GM12878 (cell line): Measurements from ENCODE around the gene AP1S3. TPM values are rescaled to one million over a fixed set of nuclear protein-coding genes. Genes with fewer than 3 reads are reported as not detected.

Experiments
- ATAC-seq: fragments of 200-7000 bp; cut with Tn5 transposase; 3 replicates; pipeline ENCODE4 v1.9.1; 2020; ENCODE audit warnings: mild to moderate bottlenecking, moderate library complexity
- BruUV-seq: library from RNA; stranded (reverse); fragments of 400-500 nt; replicated peaks from 2 replicates; lab custom pipeline; 2021; lab: Mats Ljungman, UMichigan
- CTCF ChIA-PET: fragments of 300-600 bp; sonication (Branson Sonifier 250); formaldehyde crosslinking; extraction: SDS; loops from one replicate; lab custom pipeline; 2021; ENCODE audit warnings: inconsistent platforms; lab: Yijun Ruan, JAX
- POLR2A ChIA-PET: fragments of 350-600 bp; formaldehyde crosslinking; extraction: SDS; loops from one replicate; lab custom pipeline; 2021; ENCODE audit warnings: inconsistent platforms; lab: Charles Lee
- RAD21 ChIA-PET: fragments of 300-600 bp; sonication (Branson Sonifier 250); formaldehyde crosslinking; loops from one replicate; lab custom pipeline; 2023; ENCODE audit warnings: antibody characterized with exemption; ENCODE audit not compliant: unreplicated experiment; lab: Charles Lee
- SMC1A ChIA-PET: fragments of 300-600 bp; sonication (Branson Sonifier 250); formaldehyde crosslinking; loops from one replicate; lab custom pipeline; 2023; ENCODE audit not compliant: unreplicated experiment, uncharacterized antibody; lab: Charles Lee
- DNase-seq: peaks from one replicate; pipeline ENCODE4 v3.0.0-alpha.2; 2011; ENCODE audit warnings: low read depth, low spot score
- FAIRE-seq: peaks from 3 replicates; lab custom pipeline; 2011; peaks lifted over from hg19 to GRCh38; lab: Jason Lieb, UNC
- H2AFZ ChIP-seq: 2 replicates; pipeline ENCODE4 v1.6.0; 2011; ENCODE audit warnings: low read depth, low read length, control low read depth; ENCODE audit not compliant: control insufficient read depth
- H3K27ac ChIP-seq: 2 replicates; pipeline ENCODE4 v1.5.1; 2011; ENCODE audit warnings: control low read depth; ENCODE audit not compliant: control insufficient read depth, insufficient read depth
- H3K27me3 ChIP-seq, 2 experiments: replicated peaks in 1 of 2; 2 replicates each; pipeline versions ENCODE4 v1.6.0 to v1.6.1; 2011; ENCODE audit warnings: low read length in 1 of 2; ENCODE audit not compliant: control insufficient read depth in 2 of 2, insufficient read depth in 2 of 2
- H3K36me3 ChIP-seq, 2 experiments: 2 replicates each; pipeline ENCODE4 v1.5.1; 2011; ENCODE audit warnings: low read length in 1 of 2; ENCODE audit not compliant: control insufficient read depth in 2 of 2, insufficient read depth in 2 of 2
- H3K4me1 ChIP-seq: 2 replicates; pipeline ENCODE4 v1.6.1; 2011; ENCODE audit warnings: mild to moderate bottlenecking, low read length, moderate library complexity, mixed read lengths; ENCODE audit not compliant: control insufficient read depth, insufficient read depth
- H3K4me2 ChIP-seq: 2 replicates; pipeline ENCODE4 v1.6.0; 2011; ENCODE audit warnings: control low read depth; ENCODE audit not compliant: control insufficient read depth, insufficient read depth
- H3K4me3 ChIP-seq: fragments of 200-600 bp; sonication (generic); 2 replicates; pipeline ENCODE4 v1.5.1; 2016
- H3K79me2 ChIP-seq: 2 replicates; pipeline ENCODE4 v1.6.0; 2011; ENCODE audit warnings: low read length; ENCODE audit not compliant: control insufficient read depth, insufficient read depth
- H3K9ac ChIP-seq: 2 replicates; pipeline ENCODE4 v1.8.0; 2011; ENCODE audit warnings: low read length, control low read depth, mixed read lengths; ENCODE audit not compliant: control insufficient read depth, insufficient read depth
- H3K9me3 ChIP-seq: replicated peaks from 3 replicates; pipeline ENCODE4 v1.5.1; 2011; ENCODE audit warnings: mild to moderate bottlenecking, low read length; ENCODE audit not compliant: control insufficient read depth, insufficient read depth
- H4K20me1 ChIP-seq: 2 replicates; pipeline ENCODE4 v1.6.0; 2011; ENCODE audit not compliant: control insufficient read depth, insufficient read depth
- CBFB ChIP-seq: IDR thresholded peaks from 2 replicates; pipeline ENCODE4 v1.6.1; 2016; ENCODE audit warnings: antibody characterized with exemption, low read depth
- FOXK2 ChIP-seq: fragments of 450-650 bp; IDR thresholded peaks from 2 replicates; pipeline ENCODE4 v1.6.1; 2017; ENCODE audit warnings: mild to moderate bottlenecking, moderate library complexity
- NFXL1 ChIP-seq: fragments of 450-650 bp; IDR thresholded peaks from 2 replicates; pipeline ENCODE4 v1.6.1; 2017; ENCODE audit warnings: antibody characterized with exemption, mild to moderate bottlenecking, borderline replicate concordance
- NR2C1 ChIP-seq: fragments of 450-650 bp; IDR thresholded peaks from 2 replicates; pipeline ENCODE4 v1.6.1; 2017; ENCODE audit warnings: antibody characterized with exemption, mild to moderate bottlenecking, moderate library complexity
- RAD51 ChIP-seq: fragments of 450-650 bp; IDR thresholded peaks from 2 replicates; pipeline ENCODE4 v1.6.1; 2016; ENCODE audit warnings: moderate library complexity, mild to moderate bottlenecking, inconsistent platforms
- SRF ChIP-seq, 2 experiments: IDR thresholded peaks; 2 replicates each; pipeline ENCODE4 v1.6.1; 2011; ENCODE audit warnings: low read depth in 2 of 2, low read length in 2 of 2, mild to moderate bottlenecking in 1 of 2, moderate library complexity in 1 of 2
- WGBS: methylation state at CpG from one replicate; pipeline ENCODE4 v1.1.6; 2016; ENCODE audit warnings: low lambda C conversion rate; ENCODE audit not compliant: insufficient replicate concordance, insufficient coverage; ENCODE audit errors: missing lambda C conversion rate; 5-methylcytosine and 5-hydroxymethylcytosine counted together
- in situ Hi-C: fragments of 300-500 bp; cut with MboI; formaldehyde crosslinking; loops from 9 replicates; pipeline ENCODE4 v1.14.3; 2018; ENCODE audit warnings: mixed read lengths
- intact Hi-C: fragments of 100-400 bp; cut with micrococcal nuclease; formaldehyde crosslinking; loops from one replicate; pipeline ENCODE4 v1.14.2; 2022; ENCODE audit not compliant: unreplicated experiment
- polyA plus RNA-seq, 11 experiments: library from polyadenylated mRNA; depleted of rRNA in 4 of 11; unstranded in 6 of 11; stranded (reverse) in 5 of 11; fragments of >200 nt; fragmentation: Nextera tagmentation in 4 of 11; fragmentation: Illumina TruSeq in 1 of 11; extraction: Ambion mirVana in 4 of 11; extraction: Trizol in 1 of 11; gene quantifications; 1 replicate in 1 of 11; 2 replicates in 10 of 11; pipeline versions ENCODE4 v1.2.1 to v1.2.3, GENCODE V29; 2011 to 2016; ENCODE audit warnings: inconsistent platforms in 2 of 11, missing spikeins in 2 of 11, low read depth in 1 of 11
- total RNA-seq, 4 experiments: library from RNA; depleted of rRNA in 3 of 4; stranded (reverse); fragments of >200 nt in 3 of 4; fragmentation: Illumina TruSeq in 1 of 4; extraction: Trizol in 1 of 4; gene quantifications; 2 replicates each; pipeline versions ENCODE4 v1.2.1 to v1.2.3, GENCODE V29; 2013 to 2021
- TF ChIP-seq, protein P1 (sequence below): IDR thresholded peaks from 2 replicates; pipeline ENCODE4 v1.6.1; 2012; ENCODE audit warnings: low read depth, low read length, improper control_type of control experiment
- TF ChIP-seq, protein P2 (sequence below): fragments of 450-650 bp; IDR thresholded peaks from 2 replicates; pipeline ENCODE4 v1.6.1; 2016; ENCODE audit warnings: mild to moderate bottlenecking, moderate library complexity, borderline replicate concordance
- TF ChIP-seq, protein P3 (sequence below): fragments of 450-650 bp; IDR thresholded peaks from 2 replicates; pipeline ENCODE4 v1.6.1; 2017; ENCODE audit warnings: mild to moderate bottlenecking

AP1S3 gene
- total and polyA plus RNA-seq, 10 of the 15 experiments (the other 5 are each of a cell fraction or from before 2014, with no cell fraction given) = 2.6 to 14.3 (median 9.2) TPM

DNA sequence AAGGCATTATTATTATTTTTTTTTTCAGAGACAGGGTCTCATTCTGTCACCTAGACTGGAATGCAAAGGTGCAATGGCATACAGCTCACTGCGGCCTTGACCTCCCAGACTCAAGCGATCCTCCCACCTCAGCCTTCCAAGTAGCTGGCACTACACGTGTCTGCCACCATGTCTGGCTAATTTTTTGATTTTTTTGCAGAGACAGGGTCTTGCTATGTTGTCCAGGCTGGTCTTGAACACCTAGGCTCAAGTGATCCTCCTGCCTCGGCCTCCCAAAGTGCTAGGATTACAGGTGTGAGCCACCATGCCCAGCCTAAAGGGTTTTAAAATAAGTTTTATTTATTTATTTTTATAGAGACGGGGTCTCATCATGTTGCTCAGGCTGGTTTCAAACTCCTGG is 45.3 kb upstream of the AP1S3 start (continued):
- TF ChIP-seq, protein P1, sequence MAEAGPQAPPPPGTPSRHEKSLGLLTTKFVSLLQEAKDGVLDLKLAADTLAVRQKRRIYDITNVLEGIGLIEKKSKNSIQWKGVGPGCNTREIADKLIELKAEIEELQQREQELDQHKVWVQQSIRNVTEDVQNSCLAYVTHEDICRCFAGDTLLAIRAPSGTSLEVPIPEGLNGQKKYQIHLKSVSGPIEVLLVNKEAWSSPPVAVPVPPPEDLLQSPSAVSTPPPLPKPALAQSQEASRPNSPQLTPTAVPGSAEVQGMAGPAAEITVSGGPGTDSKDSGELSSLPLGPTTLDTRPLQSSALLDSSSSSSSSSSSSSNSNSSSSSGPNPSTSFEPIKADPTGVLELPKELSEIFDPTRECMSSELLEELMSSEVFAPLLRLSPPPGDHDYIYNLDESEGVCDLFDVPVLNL = no peak
- no peak for TF ChIP-seq NFXL1
- TF ChIP-seq, protein P2, sequence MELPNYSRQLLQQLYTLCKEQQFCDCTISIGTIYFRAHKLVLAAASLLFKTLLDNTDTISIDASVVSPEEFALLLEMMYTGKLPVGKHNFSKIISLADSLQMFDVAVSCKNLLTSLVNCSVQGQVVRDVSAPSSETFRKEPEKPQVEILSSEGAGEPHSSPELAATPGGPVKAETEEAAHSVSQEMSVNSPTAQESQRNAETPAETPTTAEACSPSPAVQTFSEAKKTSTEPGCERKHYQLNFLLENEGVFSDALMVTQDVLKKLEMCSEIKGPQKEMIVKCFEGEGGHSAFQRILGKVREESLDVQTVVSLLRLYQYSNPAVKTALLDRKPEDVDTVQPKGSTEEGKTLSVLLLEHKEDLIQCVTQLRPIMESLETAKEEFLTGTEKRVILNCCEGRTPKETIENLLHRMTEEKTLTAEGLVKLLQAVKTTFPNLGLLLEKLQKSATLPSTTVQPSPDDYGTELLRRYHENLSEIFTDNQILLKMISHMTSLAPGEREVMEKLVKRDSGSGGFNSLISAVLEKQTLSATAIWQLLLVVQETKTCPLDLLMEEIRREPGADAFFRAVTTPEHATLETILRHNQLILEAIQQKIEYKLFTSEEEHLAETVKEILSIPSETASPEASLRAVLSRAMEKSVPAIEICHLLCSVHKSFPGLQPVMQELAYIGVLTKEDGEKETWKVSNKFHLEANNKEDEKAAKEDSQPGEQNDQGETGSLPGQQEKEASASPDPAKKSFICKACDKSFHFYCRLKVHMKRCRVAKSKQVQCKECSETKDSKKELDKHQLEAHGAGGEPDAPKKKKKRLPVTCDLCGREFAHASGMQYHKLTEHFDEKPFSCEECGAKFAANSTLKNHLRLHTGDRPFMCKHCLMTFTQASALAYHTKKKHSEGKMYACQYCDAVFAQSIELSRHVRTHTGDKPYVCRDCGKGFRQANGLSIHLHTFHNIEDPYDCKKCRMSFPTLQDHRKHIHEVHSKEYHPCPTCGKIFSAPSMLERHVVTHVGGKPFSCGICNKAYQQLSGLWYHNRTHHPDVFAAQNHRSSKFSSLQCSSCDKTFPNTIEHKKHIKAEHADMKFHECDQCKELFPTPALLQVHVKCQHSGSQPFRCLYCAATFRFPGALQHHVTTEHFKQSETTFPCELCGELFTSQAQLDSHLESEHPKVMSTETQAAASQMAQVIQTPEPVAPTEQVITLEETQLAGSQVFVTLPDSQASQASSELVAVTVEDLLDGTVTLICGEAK = no peak
- TF ChIP-seq, all 136 proteins: peak for 0

DNA sequence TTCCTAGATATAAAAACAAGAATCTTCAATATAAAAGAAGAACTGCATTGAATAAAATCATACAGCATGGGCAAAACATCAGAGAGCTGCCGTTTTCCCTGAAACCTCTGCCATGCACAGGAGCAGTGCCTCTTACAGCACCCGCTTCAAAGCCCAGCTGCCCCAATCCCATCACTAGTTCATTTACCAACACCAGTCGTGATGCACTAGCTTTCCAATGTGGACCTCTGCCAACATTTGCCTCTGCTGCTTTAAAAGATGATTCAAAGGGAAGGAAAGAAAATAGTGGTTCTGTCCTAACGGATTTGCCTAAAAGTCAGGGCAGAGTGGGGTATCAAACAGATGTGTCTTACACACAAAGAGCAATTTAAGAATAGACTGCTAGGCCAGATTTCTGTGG is 43.4 kb upstream of the AP1S3 start:
- Histone ChIP-seq H2AFZ (no peak overlapping the region), H3K9me3 (no peaks in the 10 kb centered on the region), H3K4me1 (peaks cover 25% of the 10 kb centered on the region), H3K27ac (no peak overlapping the region), H4K20me1 (no peaks in the 10 kb centered on the region), H3K36me3 (peaks cover 0 to 10% of the 10 kb centered on the region in 2 experiments; a peak in 2 of 4 replicates), H3K4me2 (no peak overlapping the region), H3K9ac (no peak overlapping the region), H3K79me2 (no peaks in the 10 kb centered on the region), H3K4me3 (no peak overlapping the region), H3K27me3 (no peaks in the 10 kb centered on the region)
- 78% methylated on average over 4 of the region's 4 CpGs for WGBS
- CTCF ChIA-PET = no interaction called here
- FAIRE-seq = no peak
- RAD21 ChIA-PET = no interaction called here
- POLR2A ChIA-PET = interaction anchor here (1.1 kb wide), 1 partner anchor 14 kb away, joined by 3 read pairs; no protein-coding TSS in a partner anchor
- SMC1A ChIA-PET = interaction anchor here (1.2 to 1.5 kb wide), 5 partner anchors 12 to 120 kb away, joined by 4 to 5 read pairs (median 4); no protein-coding TSS in a partner anchor
- intact Hi-C loops = no loop called here
- no peak for ATAC-seq
- no TSS peak for BruUV-seq
- DNase-seq = no peak
- in situ Hi-C loops = no loop called here
- TF ChIP-seq RAD51 (no peak), NFXL1 (no peak), CBFB (no peak), FOXK2 (no peak), SRF (IDR thresholded peaks at IDR 0.05; ENCODE audit: low read depth in 2 of 2, low read length in 2 of 2) (no peak), NR2C1 (no peak)
- TF ChIP-seq, protein P2 = no peak
- TF ChIP-seq, protein P3, sequence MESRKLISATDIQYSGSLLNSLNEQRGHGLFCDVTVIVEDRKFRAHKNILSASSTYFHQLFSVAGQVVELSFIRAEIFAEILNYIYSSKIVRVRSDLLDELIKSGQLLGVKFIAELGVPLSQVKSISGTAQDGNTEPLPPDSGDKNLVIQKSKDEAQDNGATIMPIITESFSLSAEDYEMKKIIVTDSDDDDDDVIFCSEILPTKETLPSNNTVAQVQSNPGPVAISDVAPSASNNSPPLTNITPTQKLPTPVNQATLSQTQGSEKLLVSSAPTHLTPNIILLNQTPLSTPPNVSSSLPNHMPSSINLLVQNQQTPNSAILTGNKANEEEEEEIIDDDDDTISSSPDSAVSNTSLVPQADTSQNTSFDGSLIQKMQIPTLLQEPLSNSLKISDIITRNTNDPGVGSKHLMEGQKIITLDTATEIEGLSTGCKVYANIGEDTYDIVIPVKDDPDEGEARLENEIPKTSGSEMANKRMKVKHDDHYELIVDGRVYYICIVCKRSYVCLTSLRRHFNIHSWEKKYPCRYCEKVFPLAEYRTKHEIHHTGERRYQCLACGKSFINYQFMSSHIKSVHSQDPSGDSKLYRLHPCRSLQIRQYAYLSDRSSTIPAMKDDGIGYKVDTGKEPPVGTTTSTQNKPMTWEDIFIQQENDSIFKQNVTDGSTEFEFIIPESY = no peak
